H7 (cell line): ENCODE measurements around the gene KRTAP12-1. TPM values are rescaled to one million over a fixed set of nuclear protein-coding genes. Genes with fewer than 3 reads are reported as not detected.

Experiments
- DNase-seq: peaks from one replicate; pipeline ENCODE4 v3.0.0; 2012
- H3K27me3 ChIP-seq: 2 replicates; pipeline ENCODE4 v1.6.0; 2011; ENCODE audit warnings: mild to moderate bottlenecking, low read length; ENCODE audit not compliant: control insufficient read depth, insufficient read depth
- H3K36me3 ChIP-seq: replicated peaks from 2 replicates; pipeline ENCODE4 v1.5.1; 2011; ENCODE audit warnings: low read length; ENCODE audit not compliant: control insufficient read depth, insufficient read depth
- H3K4me3 ChIP-seq: 2 replicates; pipeline ENCODE4 v1.5.1; 2011; ENCODE audit warnings: low read depth, mild to moderate bottlenecking, control low read depth, low read length, moderate library complexity; ENCODE audit not compliant: insufficient read depth
- total RNA-seq: library from RNA; depleted of rRNA; stranded (reverse); fragments of >200 nt; shearing (Covaris generic); gene quantifications from 2 replicates; pipeline ENCODE4 v1.2.3, GENCODE V29; 2014; rRNA removed

Gene KRTAP12-1
- total RNA-seq: 0.17 TPM in 1 of 2 replicates, not detected in the other

GRCh38 chr21:44681861-44682579 is at the start of gene KRTAP12-1:
Gene KRTAP12-1 (minus strand): TSS chr21:44682163. CDS start chr21:44682123, 40 bp downstream.
- DNase-seq: no peak
- Histone ChIP-seq H3K36me3 (no peaks in the 10 kb centered on the region), H3K27me3 (no peaks in the 10 kb centered on the region), H3K4me3 (no peak within 1 kb of the TSS)

- Histone ChIP-seq H3K36me3 (no peaks in the 10 kb centered on the region), H3K4me3 (no peak overlapping the region), H3K27me3 (no peaks in the 10 kb centered on the region)
- peak; percentile 24 for DNase-seq
These were observed 49.1 kb upstream of the KRTAP12-1 start for GRCh38 chr21:44730951-44731579.

GRCh38 chr21:44730028-44730395 is 48.0 kb upstream of the KRTAP12-1 start:
- peak; percentile 13 for DNase-seq
- H3K27me3 ChIP-seq: no peaks in the 10 kb centered on the region
- no peaks in the 10 kb centered on the region for H3K36me3 ChIP-seq

GRCh38 chr21:44729336-44730027 is 47.5 kb upstream of the KRTAP12-1 start:
- peak; percentile 56 for DNase-seq
- Histone ChIP-seq H3K27me3 (peaks cover 2% of the 10 kb centered on the region; the same call in 1 of the 2 replicates), H3K4me3 (no peak overlapping the region), H3K36me3 (no peaks in the 10 kb centered on the region)

More at GRCh38 chr21:44730028-44730395, 48.0 kb upstream of the KRTAP12-1 start:
- no peak overlapping the region for H3K4me3 ChIP-seq

- Histone ChIP-seq H3K27me3 (peaks cover 10% of the 10 kb centered on the region), H3K4me3 (no peak overlapping the region), H3K36me3 (no peaks in the 10 kb centered on the region)
- peak; percentile 23 for DNase-seq
These were observed 46.8 kb upstream of the KRTAP12-1 start for GRCh38 chr21:44728716-44729115.

- DNase-seq: peak; percentile 32
- Histone ChIP-seq H3K36me3 (no peaks in the 10 kb centered on the region), H3K27me3 (peaks cover 18% of the 10 kb centered on the region), H3K4me3 (no peak overlapping the region)
These were observed 45.8 kb upstream of the KRTAP12-1 start for GRCh38 chr21:44727757-44728156.

- no peak for DNase-seq
- H3K36me3 ChIP-seq: no peaks in the 10 kb centered on the region
- H3K27me3 ChIP-seq: peaks cover 19% of the 10 kb centered on the region
- no peak overlapping the region for H3K4me3 ChIP-seq
These were observed 45.4 kb upstream of the KRTAP12-1 start for GRCh38 chr21:44727321-44727720.

- H3K27me3 ChIP-seq: peaks cover 19% of the 10 kb centered on the region
- DNase-seq: peak; percentile 46
- no peaks in the 10 kb centered on the region for H3K36me3 ChIP-seq
- no peak overlapping the region for H3K4me3 ChIP-seq
These were observed 44.9 kb upstream of the KRTAP12-1 start for GRCh38 chr21:44726826-44727225.

GRCh38 chr21:44724926-44725325 is 43.0 kb upstream of the KRTAP12-1 start:
- Histone ChIP-seq H3K36me3 (no peaks in the 10 kb centered on the region), H3K27me3 (peaks cover 19% of the 10 kb centered on the region)
- peak; percentile 25 for DNase-seq

GRCh38 chr21:44724196-44724595 is 42.2 kb upstream of the KRTAP12-1 start:
- DNase-seq: no peak
- no peaks in the 10 kb centered on the region for H3K36me3 ChIP-seq
- no peak overlapping the region for H3K4me3 ChIP-seq
- peaks cover 19% of the 10 kb centered on the region for H3K27me3 ChIP-seq

More at GRCh38 chr21:44724926-44725325, 43.0 kb upstream of the KRTAP12-1 start:
- H3K4me3 ChIP-seq: no peak overlapping the region

- Histone ChIP-seq H3K4me3 (peak overlapping the region; percentile 19; the same call in 1 of the 2 replicates), H3K27me3 (peaks cover 19% of the 10 kb centered on the region), H3K36me3 (no peaks in the 10 kb centered on the region)
- DNase-seq: peak; percentile 86
These were observed 41.5 kb upstream of the KRTAP12-1 start for GRCh38 chr21:44723177-44724131.

- peaks cover 19% of the 10 kb centered on the region for H3K27me3 ChIP-seq
- H3K4me3 ChIP-seq: no peak overlapping the region
- no peaks in the 10 kb centered on the region for H3K36me3 ChIP-seq
- DNase-seq: peak; percentile 56
These were observed 40.8 kb upstream of the KRTAP12-1 start for GRCh38 chr21:44722731-44723130.

GRCh38 chr21:44720170-44720569 is 38.2 kb upstream of the KRTAP12-1 start:
- H3K27me3 ChIP-seq: peaks cover 19% of the 10 kb centered on the region
- no peak for DNase-seq

GRCh38 chr21:44718571-44718970 is 36.6 kb upstream of the KRTAP12-1 start:
- Histone ChIP-seq H3K27me3 (peaks cover 15% of the 10 kb centered on the region), H3K4me3 (no peak overlapping the region), H3K36me3 (no peaks in the 10 kb centered on the region)
- DNase-seq: peak; percentile 76

More at GRCh38 chr21:44720170-44720569, 38.2 kb upstream of the KRTAP12-1 start:
- Histone ChIP-seq H3K36me3 (no peaks in the 10 kb centered on the region), H3K4me3 (no peak overlapping the region)
